HG02884 (cell line): ENCODE data around the gene ABCD1.
"Not testable (repeated sequence)": the region's sequence is repeated elsewhere in the genome, so short reads cannot be mapped to it uniquely, and the experiment has no call there.

Source experiments
- ATAC-seq: cut with Tn5 transposase; IDR thresholded peaks from one replicate; pipeline ENCODE4 v1.9.1; 2021; ENCODE audit warnings: mild to moderate bottlenecking, moderate library complexity; ENCODE audit not compliant: unreplicated experiment

The ABCD1 gene

DNA sequence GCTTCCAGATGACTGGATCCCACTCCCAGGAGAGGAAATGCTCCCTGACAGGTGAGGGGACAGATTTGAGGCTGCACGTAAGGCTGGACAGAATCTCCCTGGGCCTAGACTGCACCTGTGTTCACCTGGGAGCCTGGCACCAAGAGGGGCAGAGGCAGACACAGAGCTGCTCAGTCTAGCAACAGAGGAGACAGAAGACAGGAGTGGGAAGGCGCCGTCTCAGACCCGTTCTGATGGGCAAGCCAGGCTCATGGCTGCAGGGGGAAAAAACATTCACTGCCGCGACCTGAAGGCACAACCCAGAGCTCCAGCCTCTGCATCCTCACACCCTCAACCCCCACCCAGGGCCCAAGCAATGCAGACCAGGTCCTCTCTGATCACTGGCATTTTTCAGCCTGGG lies 17.2 kb upstream of the ABCD1 start:
- ATAC-seq = no peak

DNA sequence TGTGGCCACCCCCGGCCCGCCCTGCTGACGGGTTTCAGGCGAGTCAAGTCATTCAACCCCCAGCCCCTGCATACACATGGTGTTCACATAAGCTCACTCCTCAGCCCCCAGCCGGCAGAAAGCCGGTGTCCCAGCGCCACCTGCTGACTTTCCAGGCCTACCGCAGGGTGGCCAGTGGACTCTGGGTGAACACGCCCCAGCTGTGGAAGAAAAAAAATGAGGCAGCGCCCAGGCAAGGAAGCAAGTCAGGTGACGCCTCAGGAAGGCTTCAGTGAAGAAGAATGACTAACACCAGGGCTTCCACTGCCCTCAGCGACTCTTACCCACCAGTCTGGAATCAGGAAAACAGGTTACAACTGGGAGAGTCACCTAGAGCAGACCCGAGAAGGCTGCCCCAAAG lies 16.2 kb upstream of the ABCD1 start:
- ATAC-seq = no peak

GRCh38 chrX:153709726-153710674 lies 14.7 kb upstream of the ABCD1 start:
- no peak for ATAC-seq

DNA sequence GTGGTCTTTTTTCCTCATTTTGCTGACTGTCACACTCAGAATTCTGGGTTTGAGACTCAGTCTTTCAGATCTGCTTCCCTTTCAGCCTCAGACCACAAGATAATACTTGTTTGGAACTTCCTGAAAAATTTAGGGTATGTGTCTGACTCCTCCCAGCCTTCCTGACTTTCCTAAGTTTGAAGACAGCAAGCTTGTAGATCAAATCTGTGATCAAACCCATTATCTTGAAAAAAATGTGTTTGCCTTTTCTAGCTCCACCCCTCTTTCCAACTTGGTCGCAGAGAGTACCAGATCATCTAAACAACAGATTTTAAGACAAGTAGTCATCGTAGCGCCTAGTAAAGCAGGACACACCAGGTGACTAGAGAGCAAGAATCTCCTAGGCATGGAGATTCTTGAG lies 10.4 kb upstream of the ABCD1 start:
- ATAC-seq = no peak

DNA sequence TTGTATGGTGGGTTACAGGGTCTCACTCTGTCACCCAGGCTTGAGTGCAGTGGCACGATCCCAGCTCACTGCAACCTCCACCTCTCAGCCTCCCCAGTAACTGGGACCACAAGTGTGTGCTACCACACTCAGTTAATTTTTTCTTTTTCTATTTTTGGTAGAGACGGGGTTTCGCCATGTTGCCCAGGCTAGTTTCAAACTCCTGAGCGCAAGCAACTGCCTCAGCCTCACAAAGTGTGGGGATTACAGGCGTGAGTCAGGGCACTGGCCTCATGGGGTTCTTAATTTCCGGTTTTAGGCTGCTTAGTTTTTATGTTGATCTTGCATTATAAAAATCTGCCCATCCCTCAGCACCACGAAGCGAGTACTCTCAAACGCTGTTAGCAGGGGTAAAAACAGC lies 7.2 kb upstream of the ABCD1 start:
- no peak for ATAC-seq

DNA sequence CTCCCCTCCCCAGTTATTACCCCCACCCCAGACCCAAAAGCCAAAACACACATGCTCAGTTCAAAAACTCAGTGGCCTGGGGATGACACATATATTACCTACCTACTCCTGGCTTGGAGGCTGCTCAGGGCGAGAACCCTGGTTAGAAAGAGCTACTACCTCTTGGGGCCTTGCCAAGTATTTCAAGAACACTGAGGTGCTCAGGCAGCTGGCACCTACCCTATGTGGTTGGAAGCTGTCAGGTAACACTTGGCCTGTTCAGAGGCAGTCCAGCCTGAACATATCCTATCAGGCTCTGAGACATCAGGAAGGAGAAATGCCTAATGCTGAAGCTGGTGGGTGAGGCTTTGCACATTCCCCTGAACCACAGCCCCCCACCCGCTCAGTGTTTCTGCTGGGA lies 5.4 kb upstream of the ABCD1 start:
- ATAC-seq = no peak

DNA sequence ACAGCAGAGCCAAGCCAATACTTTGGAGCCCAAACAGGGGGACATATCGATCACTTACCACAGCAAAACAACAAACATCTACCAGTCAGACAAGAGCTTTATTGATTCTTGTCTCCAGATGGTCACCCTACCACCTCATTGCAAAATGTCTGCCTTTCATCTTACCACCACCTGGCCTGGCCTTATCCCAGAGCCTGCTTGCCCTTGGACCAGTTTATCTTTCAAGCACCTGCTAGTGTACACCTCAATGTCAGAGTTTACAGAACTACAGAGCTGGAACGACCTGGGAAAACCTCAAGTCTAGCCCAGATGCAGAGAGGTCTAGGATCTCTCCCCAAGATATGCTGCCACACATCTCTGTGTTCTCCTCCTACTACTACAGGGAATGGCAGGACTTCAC lies 5.0 kb upstream of the ABCD1 start:
- no peak for ATAC-seq

GRCh38 chrX:153722704-153723350 lies 1.8 kb upstream of the ABCD1 start:
- ATAC-seq = no peak

- ATAC-seq = peak; percentile 34
These were observed 1.1 kb upstream of the ABCD1 start for GRCh38 chrX:153723351-153724251.

DNA sequence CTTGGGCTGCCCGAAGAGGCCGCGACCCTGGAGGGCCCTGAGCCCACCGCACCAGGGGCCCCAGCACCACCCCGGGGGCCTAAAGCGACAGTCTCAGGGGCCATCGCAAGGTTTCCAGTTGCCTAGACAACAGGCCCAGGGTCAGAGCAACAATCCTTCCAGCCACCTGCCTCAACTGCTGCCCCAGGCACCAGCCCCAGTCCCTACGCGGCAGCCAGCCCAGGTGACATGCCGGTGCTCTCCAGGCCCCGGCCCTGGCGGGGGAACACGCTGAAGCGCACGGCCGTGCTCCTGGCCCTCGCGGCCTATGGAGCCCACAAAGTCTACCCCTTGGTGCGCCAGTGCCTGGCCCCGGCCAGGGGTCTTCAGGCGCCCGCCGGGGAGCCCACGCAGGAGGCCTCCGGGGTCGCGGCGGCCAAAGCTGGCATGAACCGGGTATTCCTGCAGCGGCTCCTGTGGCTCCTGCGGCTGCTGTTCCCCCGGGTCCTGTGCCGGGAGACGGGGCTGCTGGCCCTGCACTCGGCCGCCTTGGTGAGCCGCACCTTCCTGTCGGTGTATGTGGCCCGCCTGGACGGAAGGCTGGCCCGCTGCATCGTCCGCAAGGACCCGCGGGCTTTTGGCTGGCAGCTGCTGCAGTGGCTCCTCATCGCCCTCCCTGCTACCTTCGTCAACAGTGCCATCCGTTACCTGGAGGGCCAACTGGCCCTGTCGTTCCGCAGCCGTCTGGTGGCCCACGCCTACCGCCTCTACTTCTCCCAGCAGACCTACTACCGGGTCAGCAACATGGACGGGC lies 579 bp downstream of the ABCD1 start:
- ATAC-seq = no peak

GRCh38 chrX:153725832-153726285 lies 1.2 kb downstream of the ABCD1 start:
- no peak for ATAC-seq

- peak; percentile 44 for ATAC-seq
These were observed 1.8 kb downstream of the ABCD1 start for GRCh38 chrX:153726286-153727122.

- no peak for ATAC-seq
These were observed 2.7 kb downstream of the ABCD1 start for GRCh38 chrX:153727123-153727931.

DNA sequence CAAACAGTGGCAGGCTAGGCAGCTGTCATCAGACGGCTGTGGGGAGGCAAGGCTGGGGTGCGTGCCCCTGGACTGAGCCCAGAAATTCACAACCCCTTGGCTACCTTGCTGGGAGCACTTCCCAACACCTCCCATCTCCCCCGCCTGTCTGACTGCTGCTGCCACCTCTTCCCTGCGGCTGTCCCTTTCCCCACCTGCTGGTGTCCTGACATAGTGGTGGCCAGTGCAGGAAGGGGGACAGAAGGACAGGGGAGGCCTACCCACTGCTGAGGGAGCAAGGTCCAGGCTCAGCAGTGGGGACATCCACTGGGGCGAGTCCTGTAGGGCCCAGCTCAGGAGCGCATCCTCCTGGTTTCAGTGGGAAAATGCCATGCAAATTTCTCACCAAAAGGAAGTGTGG lies 3.4 kb downstream of the ABCD1 start:
- no peak for ATAC-seq

DNA sequence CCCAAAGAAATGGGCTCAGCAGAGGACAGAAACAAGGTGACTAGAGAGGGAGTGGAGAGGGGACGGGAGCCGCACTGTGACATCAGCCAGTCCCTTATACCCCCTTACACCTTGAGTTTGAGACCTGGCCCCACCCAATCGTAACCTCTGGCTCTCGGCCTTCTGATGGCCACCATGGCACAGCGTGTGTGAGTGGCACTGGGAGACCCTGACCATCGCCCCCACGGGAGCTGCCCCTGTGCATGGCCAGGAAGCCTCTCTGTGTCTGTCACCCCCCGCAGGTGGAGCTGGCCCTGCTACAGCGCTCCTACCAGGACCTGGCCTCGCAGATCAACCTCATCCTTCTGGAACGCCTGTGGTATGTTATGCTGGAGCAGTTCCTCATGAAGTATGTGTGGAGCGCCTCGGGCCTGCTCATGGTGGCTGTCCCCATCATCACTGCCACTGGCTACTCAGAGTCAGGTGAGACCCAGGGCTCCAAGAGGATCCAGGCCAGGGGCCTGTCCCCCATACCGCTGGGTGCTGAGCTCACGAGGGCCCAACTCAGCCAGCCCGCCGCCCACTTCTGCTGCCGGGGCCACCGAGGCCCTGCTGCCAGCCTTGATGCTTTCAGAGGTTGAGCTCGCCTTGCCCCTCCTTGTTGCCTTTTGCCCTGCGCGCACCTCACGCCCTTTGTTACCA lies 4.4 kb downstream of the ABCD1 start:
- no peak for ATAC-seq

DNA sequence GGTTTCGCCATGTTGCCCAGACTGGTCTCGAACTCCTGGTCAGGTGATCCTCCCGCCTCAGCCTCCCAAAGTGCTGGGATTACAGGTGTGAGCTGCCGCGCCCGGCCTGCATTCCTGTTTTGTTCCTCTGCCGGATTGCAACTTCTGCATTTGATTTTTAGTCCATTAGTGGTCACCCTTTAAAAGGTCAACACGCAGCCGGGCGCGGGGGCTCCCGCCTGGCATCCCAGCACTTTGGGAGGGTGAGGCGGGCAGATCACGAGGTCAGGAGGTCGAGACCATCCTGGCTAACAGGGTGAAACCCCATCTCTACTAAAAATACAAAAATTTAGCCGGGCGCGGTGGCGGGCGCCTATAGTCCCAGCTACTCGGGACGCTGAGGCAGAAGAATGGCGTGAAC lies 5.5 kb downstream of the ABCD1 start:
- not testable (repeated sequence) for ATAC-seq

DNA sequence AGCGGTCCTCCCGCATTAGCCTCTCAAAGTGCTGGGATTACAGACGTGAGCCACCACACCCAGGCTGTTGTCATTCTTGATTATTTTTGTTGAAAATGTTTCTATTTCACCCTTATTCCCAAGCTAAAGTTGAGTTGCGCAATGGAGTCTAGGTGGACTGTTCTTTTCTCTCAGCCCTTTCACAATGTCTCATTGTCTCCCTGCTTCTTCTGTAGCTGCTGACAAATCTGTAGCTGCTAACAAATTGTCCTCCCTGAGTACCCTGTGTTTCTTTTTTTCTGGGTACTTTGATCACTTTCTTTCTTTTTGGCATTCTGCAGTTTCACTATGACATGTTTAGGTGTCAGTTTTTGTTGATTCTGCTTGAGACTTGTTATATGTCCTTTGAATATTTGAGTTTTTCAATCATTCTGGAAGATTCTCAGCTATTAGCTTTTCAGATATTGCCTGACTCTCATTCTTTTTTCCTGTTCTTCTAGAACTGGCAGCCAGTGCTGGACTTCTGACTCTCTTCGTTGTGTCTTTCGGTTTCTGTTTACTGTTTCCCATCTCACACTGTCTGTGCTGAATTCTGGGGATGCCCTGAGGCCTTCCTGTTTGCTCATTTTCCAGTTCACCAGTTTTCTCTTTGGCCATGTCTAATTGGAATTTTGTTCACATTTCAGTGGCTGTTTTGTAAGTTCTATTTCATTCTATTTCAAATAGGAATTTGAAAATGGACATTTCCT lies 6.6 kb downstream of the ABCD1 start:
- ATAC-seq = no peak
